Measurements from ENCODE around the gene ZNF385B.

GRCh38 chr2:179790235-179791217 lies 70.9 kb downstream of the ZNF385B start:
- no peak for TF ChIP-seq POLR2A (conservative IDR thresholded peaks at IDR 0.05)
- no peak for TF ChIP-seq EZH2 (IDR thresholded peaks at IDR 0.05; ENCODE audit: borderline replicate concordance, low read depth, low read length)
- no peak for TF ChIP-seq SP2 (IDR thresholded peaks at IDR 0.05; ENCODE audit: extremely low read depth, low read depth, low read length, poor library complexity, severe bottlenecking)
- no peak for TF ChIP-seq SRSF3 (IDR thresholded peaks at IDR 0.05; ENCODE audit: insufficient read depth, low read length)
- no peak for TF ChIP-seq GTF2A2 (tag; IDR thresholded peaks at IDR 0.05)
